GM23338 (cell line): ENCODE data around the gene NUDT2.
"Not testable (repeated sequence)": the region's sequence is repeated elsewhere in the genome, so short reads cannot be mapped to it uniquely, and the experiment has no call there.

Experiments
- CREB1 ChIP-seq: fragments of 250-450 bp; sonication (Bioruptor Pico); IDR thresholded peaks from 2 replicates; pipeline ENCODE4 v1.5.0; 2020; ENCODE audit warnings: low read depth, mild to moderate bottlenecking, moderate library complexity
- CTCF ChIP-seq, 2 experiments: fragments of 200-600 bp in 1 of 2; sonication (generic) in 1 of 2; conservative IDR thresholded peaks; 2 replicates each; pipeline versions ENCODE4 v1.5.1 to v1.6.1; 2016 to 2017; ENCODE audit warnings: antibody characterized with exemption in 2 of 2, low read depth in 2 of 2, mild to moderate bottlenecking in 2 of 2, moderate library complexity in 1 of 2
- EZH2 ChIP-seq: fragments of 200-600 bp; sonication (generic); IDR thresholded peaks from one replicate; pipeline ENCODE4 v1.8.0; 2017; ENCODE audit warnings: antibody characterized with exemption, mild to moderate bottlenecking, low read depth; ENCODE audit not compliant: unreplicated experiment
- EZH2phosphoT487 ChIP-seq: fragments of 200-600 bp; sonication (generic); IDR thresholded peaks from one replicate; pipeline ENCODE4 v1.8.1; 2018; ENCODE audit warnings: antibody characterized with exemption; ENCODE audit not compliant: unreplicated experiment
- JUNB ChIP-seq: IDR thresholded peaks from one replicate; pipeline ENCODE4 v1.6.1; 2016; ENCODE audit warnings: antibody characterized with exemption; ENCODE audit not compliant: unreplicated experiment
- POLR2AphosphoS5 ChIP-seq: IDR thresholded peaks from 2 replicates; pipeline ENCODE4 v1.6.1; 2016; ENCODE audit warnings: antibody characterized with exemption, low read depth
- REST ChIP-seq: IDR thresholded peaks from one replicate; pipeline ENCODE4 v1.6.1; 2018; ENCODE audit warnings: antibody characterized with exemption; ENCODE audit not compliant: unreplicated experiment
- ZNF114 ChIP-seq: fragments of 250-450 bp; sonication (Bioruptor Pico); IDR thresholded peaks from 2 replicates; pipeline ENCODE4 v1.5.0; 2020; ENCODE audit warnings: mild to moderate bottlenecking, moderate library complexity
- ZNF462 ChIP-seq: fragments of 250-450 bp; sonication (Bioruptor Pico); IDR thresholded peaks from 2 replicates; pipeline ENCODE4 v1.5.0; 2020; ENCODE audit warnings: mild to moderate bottlenecking, moderate library complexity

GRCh38 chr9:34308316-34308715 is 21.1 kb upstream of the NUDT2 start:
- TF ChIP-seq EZH2; CTCF (conservative IDR thresholded peaks at IDR 0.05; ENCODE audit: low read depth in 2 of 2); EZH2phosphoT487; CREB1 (CRISPR knock-in tag); ZNF114; REST; POLR2AphosphoS5; JUNB; ZNF462 (CRISPR knock-in tag): not testable (repeated sequence)
